ENCODE data around the gene SPHKAP. TPM values are rescaled to one million over a fixed set of nuclear protein-coding genes. Genes with fewer than 3 reads are reported as not detected.
"Not testable (repeated sequence)": the region's sequence is repeated elsewhere in the genome, so short reads cannot be mapped to it uniquely, and the experiment has no call there.

The SPHKAP gene
- total RNA-seq, 2 donors from 2014 or later = not detected

GRCh38 chr2:227960317-227960716 lies 221.2 kb downstream of the SPHKAP start:
- peaks cover 6% of the 10 kb centered on the region for H3K27me3 Mint-ChIP-seq

GRCh38 chr2:227942965-227943364 lies 238.5 kb downstream of the SPHKAP start:
- Mint-ChIP-seq H3K27ac (no peak overlapping the region), H3K27me3 (peaks cover 54% of the 10 kb centered on the region), H3K4me3 (no peak overlapping the region), H3K36me3 (ENCODE audit: low read depth) (peaks cover 2% of the 10 kb centered on the region), H3K4me1 (no peaks in the 10 kb centered on the region)
- no peaks in the 10 kb centered on the region for H3K9me3 ChIP-seq (ENCODE audit: control insufficient read depth, low read length, poor library complexity, severe bottlenecking)
- DNase-seq (no peak), ATAC-seq (no peak)

More at GRCh38 chr2:227960317-227960716, 221.2 kb downstream of the SPHKAP start:
- H3K27ac Mint-ChIP-seq = no peak overlapping the region
- H3K36me3 Mint-ChIP-seq (ENCODE audit: low read depth) = no peaks in the 10 kb centered on the region
- ATAC-seq = no peak
- no peak overlapping the region for H3K4me3 Mint-ChIP-seq
- H3K4me1 Mint-ChIP-seq = no peaks in the 10 kb centered on the region
- no peaks in the 10 kb centered on the region for H3K9me3 ChIP-seq (ENCODE audit: control insufficient read depth, low read length, poor library complexity, severe bottlenecking)
- DNase-seq = no peak

- H3K4me1 Mint-ChIP-seq = no peaks in the 10 kb centered on the region
- H3K27ac Mint-ChIP-seq = no peak overlapping the region
- ATAC-seq = no peak
- H3K9me3 ChIP-seq (ENCODE audit: control insufficient read depth, low read length, poor library complexity, severe bottlenecking) = no peaks in the 10 kb centered on the region
- H3K27me3 Mint-ChIP-seq = peaks cover 60% of the 10 kb centered on the region
- no peak for DNase-seq
- no peak overlapping the region for H3K4me3 Mint-ChIP-seq
- peaks cover 2% of the 10 kb centered on the region for H3K36me3 Mint-ChIP-seq (ENCODE audit: low read depth)
These were observed 239.5 kb downstream of the SPHKAP start for GRCh38 chr2:227942021-227942420.

DNA sequence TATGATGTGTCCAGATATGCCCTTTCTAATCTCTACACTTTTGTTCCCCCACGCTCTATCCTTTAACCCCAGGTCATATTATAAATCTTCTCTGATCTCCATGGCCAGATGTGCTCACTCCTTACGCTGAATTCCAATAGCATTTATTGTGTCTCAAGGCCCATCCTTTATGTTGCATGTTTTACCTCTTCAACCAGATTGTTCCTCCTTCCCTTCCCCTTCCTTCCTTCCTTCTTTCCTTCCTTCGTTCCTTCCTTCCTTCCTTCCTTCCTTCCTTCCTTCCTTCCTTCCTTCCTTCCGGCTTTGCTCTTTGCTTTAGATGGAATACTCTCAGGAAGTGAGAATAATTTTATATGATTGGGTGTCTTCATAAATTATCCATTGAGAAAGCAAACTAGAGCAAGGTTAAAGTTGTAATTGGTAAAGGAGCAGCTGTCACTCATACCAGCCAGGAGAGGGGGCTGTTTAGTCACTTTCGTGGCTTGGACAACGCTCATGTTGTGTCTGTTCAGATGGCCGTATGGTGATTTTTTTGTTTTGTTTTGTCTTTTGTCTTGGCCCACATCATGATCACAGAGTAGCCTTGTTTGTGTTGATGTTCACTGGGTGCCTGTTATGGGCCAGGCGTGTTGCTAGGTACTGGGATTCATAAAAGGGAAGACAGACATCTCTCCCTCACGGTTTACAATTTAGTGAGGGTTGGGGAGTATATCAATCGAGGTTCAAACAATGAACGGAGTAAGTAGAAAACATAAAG lies 242.0 kb downstream of the SPHKAP start:
- H3K4me3 Mint-ChIP-seq = no peak overlapping the region
- H3K9me3 ChIP-seq (ENCODE audit: control insufficient read depth, low read length, poor library complexity, severe bottlenecking) = no peaks in the 10 kb centered on the region
- H3K27ac Mint-ChIP-seq = no peak overlapping the region
- peaks cover 63% of the 10 kb centered on the region for H3K27me3 Mint-ChIP-seq
- ATAC-seq = no peak
- DNase-seq = no peak
- no peaks in the 10 kb centered on the region for H3K4me1 Mint-ChIP-seq
- peaks cover 2% of the 10 kb centered on the region for H3K36me3 Mint-ChIP-seq (ENCODE audit: low read depth)

DNA sequence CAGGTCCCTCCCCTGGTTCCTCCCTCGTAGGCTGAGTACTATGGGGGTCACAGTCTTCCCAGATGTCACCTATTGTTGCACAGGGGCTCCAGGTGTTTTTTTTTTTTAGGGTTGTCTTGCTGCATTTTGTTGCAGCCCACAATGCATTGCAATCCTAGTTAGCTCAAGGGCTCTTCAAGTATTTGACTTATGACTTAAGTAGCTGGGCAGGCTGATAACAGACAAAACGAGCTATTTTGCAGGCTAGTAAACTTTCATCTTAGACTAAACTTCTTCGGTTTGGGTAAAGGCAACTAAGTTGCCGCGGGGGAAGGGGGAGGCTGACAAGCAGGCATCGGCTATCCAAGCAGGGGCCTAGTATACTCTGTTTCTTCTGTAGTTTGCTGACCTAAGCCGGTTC lies 245.2 kb downstream of the SPHKAP start:
- not testable (repeated sequence) for H3K4me3 Mint-ChIP-seq; DNase-seq; ATAC-seq; H3K27ac Mint-ChIP-seq; H3K36me3 Mint-ChIP-seq (ENCODE audit: low read depth); H3K4me1 Mint-ChIP-seq; H3K9me3 ChIP-seq (ENCODE audit: control insufficient read depth, low read length, poor library complexity, severe bottlenecking)
- peaks cover 66% of the 10 kb centered on the region for H3K27me3 Mint-ChIP-seq

- H3K9me3 ChIP-seq (ENCODE audit: control insufficient read depth, low read length, poor library complexity, severe bottlenecking) = no peaks in the 10 kb centered on the region
- DNase-seq (no peak), ATAC-seq (no peak)
- Mint-ChIP-seq H3K27ac (no peak overlapping the region), H3K4me3 (no peak overlapping the region), H3K36me3 (ENCODE audit: low read depth) (no peaks in the 10 kb centered on the region), H3K27me3 (peaks cover 44% of the 10 kb centered on the region), H3K4me1 (no peaks in the 10 kb centered on the region)
These were observed 247.6 kb downstream of the SPHKAP start for GRCh38 chr2:227933884-227934283.

- H3K9me3 ChIP-seq (ENCODE audit: control insufficient read depth, low read length, poor library complexity, severe bottlenecking) = no peaks in the 10 kb centered on the region
- peaks cover 30% of the 10 kb centered on the region for H3K27me3 Mint-ChIP-seq
- no peaks in the 10 kb centered on the region for H3K36me3 Mint-ChIP-seq (ENCODE audit: low read depth)
These were observed 249.1 kb downstream of the SPHKAP start for GRCh38 chr2:227932403-227932802.

DNA sequence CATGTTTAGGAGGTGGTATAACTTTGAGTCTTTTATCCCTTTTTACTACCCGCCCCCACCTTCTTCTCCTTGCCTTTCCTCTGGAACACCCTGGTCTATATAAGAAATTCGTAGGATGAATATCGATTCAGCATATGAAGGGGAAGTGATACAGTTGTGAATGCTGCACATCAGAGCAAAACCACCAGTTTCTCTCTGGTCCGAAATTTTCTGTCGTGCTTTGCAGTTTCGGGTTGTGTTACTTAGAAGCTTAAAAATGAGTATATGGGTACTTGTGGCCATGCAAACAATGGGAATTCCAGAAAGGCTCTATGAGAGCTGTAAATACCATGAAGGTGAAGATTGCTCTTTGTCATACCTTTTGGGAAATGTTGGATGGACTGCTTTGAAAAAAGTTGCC lies 249.5 kb downstream of the SPHKAP start:
- no peaks in the 10 kb centered on the region for H3K9me3 ChIP-seq (ENCODE audit: control insufficient read depth, low read length, poor library complexity, severe bottlenecking)
- no peaks in the 10 kb centered on the region for H3K36me3 Mint-ChIP-seq (ENCODE audit: low read depth)
- ATAC-seq (no peak), DNase-seq (no peak)
- peaks cover 26% of the 10 kb centered on the region for H3K27me3 Mint-ChIP-seq
- no peak overlapping the region for H3K4me3 Mint-ChIP-seq
- H3K27ac Mint-ChIP-seq = no peak overlapping the region
- H3K4me1 Mint-ChIP-seq = no peaks in the 10 kb centered on the region

More at GRCh38 chr2:227932403-227932802, 249.1 kb downstream of the SPHKAP start:
- DNase-seq (no peak), ATAC-seq (no peak)
- no peak overlapping the region for H3K27ac Mint-ChIP-seq
- no peak overlapping the region for H3K4me3 Mint-ChIP-seq
- H3K4me1 Mint-ChIP-seq = no peaks in the 10 kb centered on the region

Measured in T-helper 17 cell (primary cell).